Activated naive CD4-positive, alpha-beta T cell treated with anti-CD3 and anti-CD28 coated beads, Interleukin-2, amount 50 U/mL, for 72 hours (primary cell): ENCODE measurements around the gene JSRP1. TPM values are rescaled to one million over a fixed set of nuclear protein-coding genes. Genes with fewer than 3 reads are reported as not detected.

Experiments
- ATAC-seq, 2 donors: fragments of 150-1000 bp; cut with Tn5 transposase; 2 replicates each; pipeline ENCODE4 v1.10.0; 2021; ENCODE audit warnings: mild to moderate bottlenecking in 2 of 2, moderate library complexity in 2 of 2
- DNase-seq, 2 donors: peaks; one replicate each; pipeline ENCODE4 v3.0.0; 2021 to 2022; ENCODE audit warnings: low spot score in 2 of 2
- H3K27ac Mint-ChIP-seq, 2 donors: one replicate each; pipeline ENCODE4 v1.8.0; 2022; ENCODE audit warnings: mild to moderate bottlenecking in 2 of 2, mixed read lengths in 2 of 2
- H3K36me3 Mint-ChIP-seq, 2 donors: one replicate each; pipeline ENCODE4 v1.8.0; 2022; ENCODE audit warnings: mixed read lengths in 2 of 2
- H3K9me3 Mint-ChIP-seq, 2 donors: one replicate each; pipeline ENCODE4 v1.8.0; 2022; ENCODE audit warnings: mixed read lengths in 2 of 2
- total RNA-seq, 2 donors: library from RNA; stranded (reverse); gene quantifications; one replicate each; pipeline ENCODE4 v1.2.3, GENCODE V29; 2022

The JSRP1 gene
- under 1 TPM; 0.39 to 0.56 TPM for total RNA-seq

- Mint-ChIP-seq H3K9me3 (no peaks in the 10 kb centered on the region), H3K27ac (peak within 1 kb of the TSS; percentile 89 to 96)
- DNase-seq = no peak
These were observed at the start of gene JSRP1 for GRCh38 chr19:2255982-2256685. JSRP1 (minus strand) TSS chr19:2256417; CDS start chr19:2255314, 1,103 bp downstream.

GRCh38 chr19:2305452-2306280 is 49.4 kb upstream of the JSRP1 start:
- H3K36me3 Mint-ChIP-seq = peaks cover 0 to 7% of the 10 kb centered on the region in 2 donors
- no peak for ATAC-seq
- H3K27ac Mint-ChIP-seq = no peak overlapping the region
- no peak for DNase-seq
- H3K9me3 Mint-ChIP-seq = no peaks in the 10 kb centered on the region

More at GRCh38 chr19:2255982-2256685, at the start of gene JSRP1:
- ATAC-seq = no peak
- H3K36me3 Mint-ChIP-seq = no peaks in the 10 kb centered on the region

- no peak for DNase-seq
- ATAC-seq = no peak
- peak overlapping the region in 1 of 2 donors; percentile 81 for H3K27ac Mint-ChIP-seq
- no peaks in the 10 kb centered on the region for H3K9me3 Mint-ChIP-seq
- no peaks in the 10 kb centered on the region for H3K36me3 Mint-ChIP-seq
These were observed 47.1 kb upstream of the JSRP1 start for GRCh38 chr19:2303211-2303798.

GRCh38 chr19:2302319-2303210 is 46.3 kb upstream of the JSRP1 start:
- H3K36me3 Mint-ChIP-seq = no peaks in the 10 kb centered on the region
- DNase-seq (no peak), ATAC-seq (peak; percentile 26 to 39)
- H3K27ac Mint-ChIP-seq = no peak overlapping the region
- H3K9me3 Mint-ChIP-seq = no peaks in the 10 kb centered on the region

- Mint-ChIP-seq H3K27ac (no peak overlapping the region), H3K9me3 (no peaks in the 10 kb centered on the region), H3K36me3 (no peaks in the 10 kb centered on the region)
- ATAC-seq (no peak), DNase-seq (no peak)
These were observed 44.3 kb upstream of the JSRP1 start for GRCh38 chr19:2300533-2300932.

GRCh38 chr19:2296141-2296540 is 39.9 kb upstream of the JSRP1 start:
- DNase-seq = no peak
- H3K9me3 Mint-ChIP-seq = no peaks in the 10 kb centered on the region
- no peaks in the 10 kb centered on the region for H3K36me3 Mint-ChIP-seq

GRCh38 chr19:2294687-2295335 is 38.6 kb upstream of the JSRP1 start:
- DNase-seq (no peak), ATAC-seq (no peak)
- H3K27ac Mint-ChIP-seq = no peak overlapping the region
- H3K9me3 Mint-ChIP-seq = no peaks in the 10 kb centered on the region
- no peaks in the 10 kb centered on the region for H3K36me3 Mint-ChIP-seq

More at GRCh38 chr19:2296141-2296540, 39.9 kb upstream of the JSRP1 start:
- no peak overlapping the region for H3K27ac Mint-ChIP-seq
- ATAC-seq = no peak

- no peaks in the 10 kb centered on the region for H3K9me3 Mint-ChIP-seq
These were observed 35.1 kb upstream of the JSRP1 start for GRCh38 chr19:2291185-2291751.

GRCh38 chr19:2290441-2291184 is 34.4 kb upstream of the JSRP1 start:
- no peaks in the 10 kb centered on the region for H3K9me3 Mint-ChIP-seq
- peak; percentile 2 to 29 for ATAC-seq
- H3K36me3 Mint-ChIP-seq = no peaks in the 10 kb centered on the region
- H3K27ac Mint-ChIP-seq = peak overlapping the region in 1 of 2 donors; percentile 68
- no peak for DNase-seq

More at GRCh38 chr19:2291185-2291751, 35.1 kb upstream of the JSRP1 start:
- H3K36me3 Mint-ChIP-seq = no peaks in the 10 kb centered on the region
- ATAC-seq (no peak), DNase-seq (no peak)
- H3K27ac Mint-ChIP-seq = no peak overlapping the region

GRCh38 chr19:2289714-2290435 is 33.7 kb upstream of the JSRP1 start:
- ATAC-seq (peak; percentile 61 to 87), DNase-seq (peak in 1 of 2 donors; percentile 52)
- H3K27ac Mint-ChIP-seq = peak overlapping the region; percentile 68 to 87
- no peaks in the 10 kb centered on the region for H3K9me3 Mint-ChIP-seq
- H3K36me3 Mint-ChIP-seq = no peaks in the 10 kb centered on the region

GRCh38 chr19:2288818-2289713 is 32.8 kb upstream of the JSRP1 start:
- H3K27ac Mint-ChIP-seq = peak overlapping the region; percentile 68 to 87
- no peaks in the 10 kb centered on the region for H3K36me3 Mint-ChIP-seq
- ATAC-seq (peak; percentile 8 to 9), DNase-seq (no peak)
- H3K9me3 Mint-ChIP-seq = no peaks in the 10 kb centered on the region

GRCh38 chr19:2288338-2288817 is 32.2 kb upstream of the JSRP1 start:
- no peak for DNase-seq
- ATAC-seq = peak in 1 of 2 donors; percentile 0
- Mint-ChIP-seq H3K27ac (peak overlapping the region; percentile 39 to 68), H3K36me3 (no peaks in the 10 kb centered on the region), H3K9me3 (no peaks in the 10 kb centered on the region)

GRCh38 chr19:2287585-2288337 is 31.5 kb upstream of the JSRP1 start:
- DNase-seq (no peak), ATAC-seq (no peak)
- H3K36me3 Mint-ChIP-seq = no peaks in the 10 kb centered on the region
- H3K27ac Mint-ChIP-seq = peak overlapping the region in 1 of 2 donors; percentile 68
- no peaks in the 10 kb centered on the region for H3K9me3 Mint-ChIP-seq
